GM19035 (cell line): ENCODE data around the gene CAPN5.

ENCODE experiments used
- ATAC-seq: cut with Tn5 transposase; IDR thresholded peaks from one replicate; pipeline ENCODE4 v1.9.1; 2021; ENCODE audit not compliant: unreplicated experiment

The CAPN5 gene

DNA sequence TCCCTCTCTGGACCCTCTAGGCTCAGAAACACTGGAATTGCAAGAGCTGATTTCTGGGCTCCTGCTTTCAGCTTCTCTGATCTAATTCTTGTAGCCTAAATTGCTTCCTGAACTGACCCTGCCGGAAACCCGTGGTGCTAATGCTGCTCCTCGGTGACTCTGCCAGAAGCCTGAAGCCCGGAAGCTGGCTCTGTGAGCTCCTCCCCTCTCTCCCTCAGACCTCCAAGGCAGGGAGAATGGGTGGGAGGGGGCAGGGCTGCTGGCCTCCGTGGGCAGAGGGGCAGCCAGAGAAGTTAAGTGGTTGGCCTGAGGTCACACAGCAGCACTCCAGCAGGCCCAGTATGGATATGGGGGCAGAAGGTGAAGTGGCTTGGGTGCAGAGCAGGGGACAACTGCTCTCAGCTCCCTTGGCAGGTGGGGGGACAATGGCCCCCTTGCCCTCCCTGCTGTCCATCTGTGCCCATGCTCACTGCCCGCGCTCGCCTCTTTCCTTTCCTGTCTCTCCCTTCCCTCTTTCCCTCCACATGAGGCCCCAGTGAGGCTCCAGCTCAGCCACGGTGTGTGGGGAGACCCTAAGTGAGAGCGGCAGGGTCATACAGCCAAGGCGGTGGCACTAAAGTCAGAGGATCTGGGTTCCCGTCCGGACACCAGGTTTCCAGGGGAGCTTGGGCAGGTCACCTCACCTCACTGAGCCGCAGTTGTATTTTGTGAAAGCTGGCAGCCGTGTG, 16.2 kb downstream of the CAPN5 start:
- ATAC-seq: no peak

DNA sequence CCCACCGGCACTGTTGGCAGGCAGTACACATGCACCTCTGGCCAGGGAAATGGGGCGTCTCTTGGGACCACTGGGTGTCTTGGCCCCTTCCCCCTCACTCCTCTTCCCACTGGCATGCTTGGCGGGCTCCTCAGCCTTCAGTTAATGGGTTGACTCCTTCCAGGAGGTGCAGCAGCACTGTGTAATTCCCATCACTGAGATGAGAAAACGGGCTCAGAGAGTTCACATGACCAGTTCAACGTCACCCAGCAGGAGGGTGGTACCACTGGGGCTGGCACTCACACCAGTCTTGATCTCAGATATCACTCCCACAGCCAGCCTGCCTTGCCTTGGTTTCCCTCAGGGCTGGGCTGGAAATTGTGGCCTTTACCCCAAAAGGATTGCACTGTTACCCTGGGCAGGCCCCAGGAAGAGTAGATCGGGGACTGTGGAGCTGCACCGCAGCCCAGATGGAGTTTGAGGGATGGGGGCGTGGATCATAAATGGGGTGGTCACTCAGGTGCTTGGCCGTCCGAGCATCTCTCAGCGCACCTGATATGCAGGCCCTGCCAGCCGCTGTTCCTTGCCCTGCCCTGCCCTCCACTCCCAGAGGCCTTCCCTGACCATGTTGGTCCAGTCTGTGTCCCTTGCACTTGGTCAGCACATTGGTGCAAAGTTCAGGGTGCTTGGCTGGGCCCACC, 16.9 kb downstream of the CAPN5 start:
- ATAC-seq: no peak

DNA sequence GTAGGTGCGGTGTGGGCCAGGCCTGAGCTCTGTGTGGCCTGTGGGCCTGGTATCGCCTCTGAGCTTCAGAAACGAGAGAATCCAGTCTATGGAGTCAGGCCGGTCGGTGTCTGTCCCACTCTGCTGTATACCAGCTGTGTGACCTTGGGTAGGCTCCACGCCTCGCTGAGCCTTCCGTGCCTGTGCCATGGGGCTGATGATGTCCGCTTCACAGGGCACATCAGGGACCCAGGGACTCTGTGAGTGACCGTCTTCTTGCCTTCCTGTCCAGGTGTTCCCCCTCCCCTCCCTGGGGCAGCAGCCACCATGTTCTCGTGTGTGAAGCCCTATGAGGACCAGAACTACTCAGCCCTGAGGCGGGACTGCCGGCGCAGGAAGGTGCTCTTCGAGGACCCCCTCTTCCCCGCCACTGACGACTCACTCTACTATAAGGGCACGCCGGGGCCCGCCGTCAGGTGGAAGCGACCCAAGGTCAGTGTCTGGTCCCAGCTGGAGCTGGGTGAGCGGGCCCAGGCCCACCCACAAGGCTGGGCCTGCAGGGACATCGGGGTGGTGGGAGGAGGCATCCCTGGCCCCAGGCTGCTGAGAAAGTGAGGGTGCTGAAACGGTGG, 17.9 kb downstream of the CAPN5 start:
- no peak for ATAC-seq

DNA sequence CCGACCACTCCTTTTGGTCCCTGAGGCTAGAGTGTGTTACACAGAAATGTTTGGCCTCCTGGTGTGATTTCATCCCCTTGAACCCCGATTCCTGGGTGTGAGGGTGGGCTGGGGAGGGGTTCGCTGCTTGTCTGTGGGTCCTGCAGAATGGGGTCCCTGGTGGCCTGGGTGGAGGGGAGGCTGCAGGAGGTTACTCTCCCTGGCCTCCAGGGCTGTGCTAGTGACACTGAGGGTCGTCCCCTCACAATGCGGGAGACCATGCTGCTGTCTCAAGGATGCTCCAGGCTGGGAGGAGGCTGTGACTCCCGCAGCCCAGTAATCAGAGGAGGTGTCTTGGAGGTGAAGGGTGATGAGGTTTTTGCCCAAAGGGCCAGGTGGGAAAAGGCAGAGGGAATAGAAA, 18.9 kb downstream of the CAPN5 start:
- ATAC-seq: no peak

DNA sequence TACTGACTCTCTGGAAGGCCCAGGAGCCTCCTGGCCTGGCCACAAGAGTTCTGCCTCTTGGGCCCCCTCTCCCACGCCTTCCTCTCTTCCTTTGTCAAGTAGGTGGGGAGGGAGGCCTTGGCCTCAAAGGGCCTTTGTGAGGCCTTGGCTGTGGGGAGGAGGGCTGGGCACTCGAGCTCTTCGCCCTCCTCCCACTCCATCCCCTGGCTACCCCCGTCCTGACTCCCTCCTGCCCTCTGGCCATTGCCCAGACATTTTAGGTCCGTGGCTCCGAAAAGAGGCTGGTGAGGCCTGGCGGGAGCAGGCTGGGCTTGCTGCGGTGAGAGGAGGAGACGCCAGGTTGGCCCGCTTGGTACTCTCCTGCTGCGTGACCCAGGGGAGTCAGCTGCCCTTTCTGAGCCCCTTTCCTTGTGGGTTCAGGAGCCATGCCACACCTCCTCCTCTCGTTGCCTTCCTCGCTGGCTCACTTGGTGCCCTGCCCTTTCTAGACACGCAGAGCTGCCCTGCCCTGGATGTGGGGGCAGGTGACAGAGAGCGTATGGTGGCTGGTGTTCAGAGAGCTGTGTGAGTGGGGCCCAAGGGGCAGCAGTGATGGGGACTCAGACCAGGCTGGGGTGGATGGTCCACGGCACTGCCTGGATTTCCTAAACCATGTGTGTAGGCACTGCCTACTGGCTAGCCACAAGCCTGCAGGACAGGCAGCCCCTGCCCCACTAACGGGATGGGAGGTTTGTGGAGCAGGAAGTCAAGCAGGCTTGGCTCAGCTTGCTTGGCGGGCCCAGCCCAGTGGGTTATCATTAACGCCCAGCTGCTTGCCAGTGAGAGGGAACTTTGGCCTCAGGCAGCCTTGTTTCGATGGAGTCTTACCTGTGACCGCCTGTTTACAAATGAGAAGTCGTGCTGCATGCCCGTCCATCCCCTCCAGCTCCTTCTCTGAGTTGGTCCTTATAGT, 20.0 kb downstream of the CAPN5 start:
- ATAC-seq: no peak

DNA sequence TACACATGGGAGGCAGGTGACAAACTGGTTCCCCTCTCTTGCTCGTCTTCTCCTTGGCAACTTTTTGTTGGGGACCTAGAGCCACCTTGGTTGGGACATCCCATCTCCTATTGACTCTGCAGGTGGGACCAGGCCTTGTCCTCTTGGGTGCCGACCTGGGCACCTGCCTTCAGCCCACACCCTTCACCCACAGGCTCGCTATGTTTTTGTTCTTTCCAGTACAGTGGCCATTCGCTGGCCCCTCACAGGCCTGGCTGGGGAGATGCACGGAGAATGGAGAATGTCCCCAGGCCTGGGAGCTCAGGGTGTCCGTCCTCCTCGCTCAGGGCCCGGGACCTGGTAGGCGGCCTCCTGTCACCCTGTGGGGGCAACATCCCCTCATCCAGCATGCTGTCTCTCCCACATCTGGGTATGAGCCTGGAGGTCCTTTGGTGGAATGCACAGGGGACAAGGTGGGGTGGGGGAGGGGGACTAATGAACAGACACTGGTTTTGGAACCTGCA, 21.0 kb downstream of the CAPN5 start:
- ATAC-seq: no peak

DNA sequence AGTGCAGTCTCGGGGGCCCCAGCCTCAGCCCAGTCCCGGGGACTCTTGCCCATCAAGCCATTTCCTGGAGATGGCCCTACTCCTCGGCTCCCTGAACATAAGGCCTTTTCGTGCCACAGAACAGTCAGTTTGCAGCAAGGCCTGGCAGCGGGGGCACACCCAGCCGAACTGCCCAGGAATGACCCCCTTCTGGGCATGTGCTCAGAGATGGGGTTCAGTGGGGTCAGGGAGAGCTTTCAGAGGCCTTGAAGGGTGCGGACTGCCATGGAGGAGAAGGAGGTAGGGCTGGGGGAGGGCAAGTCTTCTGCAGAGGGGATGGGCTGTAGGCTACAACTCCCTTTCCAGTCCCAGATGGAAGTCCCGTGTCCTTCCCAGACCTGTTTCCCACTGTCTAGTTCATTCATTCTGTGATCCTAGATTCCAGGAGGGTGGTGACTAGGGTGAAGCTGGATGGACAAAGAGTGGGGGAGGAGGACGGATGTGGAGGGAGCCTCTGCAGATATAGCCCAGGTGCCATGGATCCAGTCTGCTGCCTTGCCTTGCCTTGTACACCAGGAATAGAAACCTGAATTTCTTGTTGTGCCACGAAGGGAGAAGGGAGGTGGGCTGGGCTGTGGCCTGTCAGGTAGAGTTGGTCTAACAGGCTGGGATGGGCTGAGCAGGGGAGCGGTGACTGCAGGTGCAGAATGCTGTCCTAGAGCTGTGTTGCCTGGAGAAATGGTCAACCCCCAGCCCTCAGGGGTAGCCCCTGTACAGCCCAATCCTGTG, 21.6 kb downstream of the CAPN5 start:
- ATAC-seq: no peak

DNA sequence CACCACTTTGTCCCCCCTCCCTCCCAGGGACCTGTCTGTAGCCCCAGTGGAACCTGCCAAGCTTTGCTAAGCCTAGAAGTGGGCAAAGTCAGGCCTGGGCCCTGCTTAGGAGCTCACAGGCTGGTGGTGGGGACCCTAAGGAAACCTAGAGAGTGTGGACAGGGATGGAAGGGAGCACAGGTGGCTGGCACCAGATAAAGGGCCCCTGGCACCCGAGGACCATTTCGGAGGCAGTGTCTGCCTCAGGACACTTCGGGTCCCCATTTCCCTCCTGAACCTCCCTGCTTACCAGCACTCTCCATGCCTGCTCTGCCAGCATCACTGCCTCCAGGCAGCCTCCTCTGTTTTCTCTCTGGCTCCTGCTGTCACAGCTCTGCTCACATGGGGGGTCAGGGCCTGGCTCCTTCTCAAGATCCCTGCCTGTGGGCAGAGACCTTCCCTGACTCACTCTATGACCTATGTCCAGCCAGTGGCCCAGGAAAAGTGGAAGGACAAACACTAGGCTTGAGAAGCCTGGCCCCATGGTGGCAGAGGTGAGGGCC, 22.3 kb downstream of the CAPN5 start:
- ATAC-seq: no peak

DNA sequence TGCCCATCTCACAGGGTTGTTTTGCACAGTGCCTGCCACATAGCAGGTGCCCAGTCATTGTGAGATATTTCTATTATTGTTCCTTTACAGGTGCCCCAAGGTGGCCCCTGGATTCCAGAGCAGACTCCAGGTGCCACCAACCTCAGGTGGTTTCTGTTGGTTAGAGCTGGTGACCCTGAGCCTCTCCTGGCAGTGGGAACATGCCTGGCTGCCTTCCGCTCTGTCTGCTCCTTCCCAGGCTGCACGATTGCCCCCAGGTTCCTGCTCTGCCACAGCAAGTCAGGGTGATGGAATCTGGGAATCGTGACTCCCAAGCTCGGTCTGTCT, 23.2 kb downstream of the CAPN5 start:
- ATAC-seq: no peak

DNA sequence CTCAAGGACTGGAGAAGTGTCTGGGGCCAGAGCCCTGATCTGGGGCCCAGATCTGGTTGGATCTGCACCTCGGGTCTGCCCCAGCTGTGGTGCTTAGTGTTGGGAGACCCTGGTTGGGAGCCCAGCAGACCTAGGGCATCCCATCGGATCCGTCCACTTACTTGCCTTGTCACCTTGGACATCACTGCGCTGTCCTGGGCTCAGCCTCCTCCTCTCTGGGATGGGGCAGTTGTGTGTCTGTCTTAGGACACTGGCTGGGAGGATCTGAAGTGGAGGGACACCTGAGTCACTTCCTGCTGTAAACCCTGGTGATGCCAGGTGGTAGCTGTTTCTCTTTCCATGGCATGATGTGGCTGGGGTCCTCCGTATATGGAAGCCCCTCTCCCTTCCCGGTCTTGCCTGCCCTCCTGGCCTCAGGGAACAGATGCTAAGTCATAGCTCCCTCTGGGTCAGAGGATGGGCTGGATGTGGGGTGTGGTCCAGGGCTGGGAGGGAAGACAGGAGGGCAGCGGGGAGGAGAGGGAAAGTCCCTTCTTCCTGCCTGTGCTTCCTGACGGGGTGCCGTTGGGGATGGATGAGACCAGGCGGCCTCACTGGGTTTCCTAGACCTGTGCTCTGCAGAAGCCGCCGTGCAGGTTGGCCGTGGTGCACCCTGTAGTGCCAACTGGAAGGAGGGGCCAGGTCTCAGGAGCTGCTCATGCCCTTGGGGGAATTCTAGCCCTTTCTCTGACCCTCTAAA, 23.8 kb downstream of the CAPN5 start:
- ATAC-seq: no peak

DNA sequence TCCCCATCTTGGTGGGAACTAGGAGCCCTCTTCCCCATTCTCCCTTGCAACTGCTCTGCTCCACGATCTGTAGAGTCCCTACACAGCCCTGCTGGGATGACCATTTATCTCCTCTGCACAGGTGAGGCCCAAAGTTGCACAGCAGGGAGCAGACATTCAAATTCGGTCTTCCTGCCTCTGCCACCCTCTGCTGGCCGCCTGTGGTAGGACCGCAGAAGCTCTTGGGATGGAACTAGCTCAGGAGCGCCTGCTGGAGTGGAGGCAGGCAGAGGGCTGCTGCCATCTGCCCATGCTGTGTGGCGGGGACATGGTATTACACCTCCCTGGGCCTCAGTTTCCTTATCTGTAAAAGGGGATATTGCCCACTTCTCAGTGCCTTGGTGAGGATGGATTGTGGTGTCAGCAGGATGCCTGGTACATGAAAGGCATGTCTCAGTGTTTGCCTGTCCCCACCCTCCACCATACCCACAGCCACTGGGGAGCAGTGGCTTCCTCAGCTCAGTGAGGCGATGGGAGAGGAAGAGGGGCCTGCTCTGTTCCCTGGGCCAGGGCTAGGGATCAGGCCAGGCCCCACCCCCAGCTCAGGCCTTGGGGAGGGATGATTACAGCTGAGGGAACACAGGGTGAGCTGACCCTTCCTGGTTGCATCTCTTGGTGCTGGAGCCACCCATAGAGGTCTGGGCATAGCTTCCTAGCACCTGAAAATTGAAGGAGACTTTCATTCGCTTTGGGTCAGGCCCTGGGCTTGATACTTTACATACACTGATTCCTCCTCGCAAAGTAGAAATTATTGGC, 24.6 kb downstream of the CAPN5 start:
- peak; percentile 85 for ATAC-seq

DNA sequence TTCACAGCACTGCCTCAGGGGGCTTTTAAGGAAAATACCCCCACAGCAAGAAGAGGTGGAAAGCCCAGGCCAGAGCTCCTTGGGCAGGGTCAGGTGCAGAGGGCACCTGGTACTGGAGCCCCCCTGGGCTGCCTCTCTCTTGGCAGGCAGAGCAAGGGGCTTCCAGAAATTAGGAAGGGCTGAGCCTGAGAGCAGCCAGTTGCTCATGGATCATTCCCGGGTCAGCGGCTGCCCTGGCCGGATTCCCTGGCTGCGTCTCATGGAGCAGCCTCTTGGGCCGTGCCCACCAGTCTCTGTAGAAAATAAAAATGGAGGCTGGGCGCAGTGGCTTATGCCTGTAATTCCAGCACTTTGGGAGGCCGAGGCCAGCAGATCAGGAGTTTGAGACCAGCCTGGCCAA, 25.6 kb downstream of the CAPN5 start:
- ATAC-seq: no peak

DNA sequence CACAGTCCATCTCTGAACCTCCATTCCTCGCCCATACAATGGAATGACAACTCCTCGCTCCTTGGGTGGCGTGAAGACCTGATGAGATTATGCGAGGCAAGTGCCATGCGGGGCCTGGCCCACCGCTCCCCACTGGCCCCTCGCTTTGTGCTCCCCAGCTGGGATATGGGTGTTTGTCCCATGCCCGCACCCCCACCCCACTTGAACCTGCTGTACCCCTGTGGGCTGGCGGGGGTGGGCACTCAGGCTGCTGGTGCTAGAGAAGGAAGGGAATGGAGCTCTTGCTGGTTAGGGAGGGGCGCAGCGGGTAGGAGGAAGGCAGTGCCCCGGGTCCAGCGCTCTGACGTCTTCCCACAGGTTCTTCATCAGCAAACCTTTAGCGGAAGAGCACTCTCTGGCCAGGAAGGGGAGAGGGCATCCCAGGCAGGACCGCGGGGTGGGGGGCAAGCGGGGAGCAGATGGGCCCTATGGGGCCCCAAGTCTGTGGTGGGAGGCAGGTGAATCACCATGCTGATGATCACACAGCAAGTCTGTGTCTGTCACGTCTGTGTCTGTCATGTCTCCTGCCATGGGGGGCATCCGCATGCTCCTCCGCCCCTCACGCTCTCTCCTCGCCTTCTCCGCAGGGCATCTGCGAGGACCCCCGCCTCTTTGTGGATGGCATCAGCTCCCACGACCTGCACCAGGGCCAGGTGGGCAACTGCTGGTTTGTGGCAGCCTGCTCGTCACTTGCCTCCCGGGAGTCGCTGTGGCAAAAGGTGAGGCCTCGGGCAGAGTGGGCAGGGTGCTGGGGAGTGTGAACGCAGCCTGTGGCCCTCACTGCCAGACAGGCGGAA, 26.5 kb downstream of the CAPN5 start:
- no peak for ATAC-seq

DNA sequence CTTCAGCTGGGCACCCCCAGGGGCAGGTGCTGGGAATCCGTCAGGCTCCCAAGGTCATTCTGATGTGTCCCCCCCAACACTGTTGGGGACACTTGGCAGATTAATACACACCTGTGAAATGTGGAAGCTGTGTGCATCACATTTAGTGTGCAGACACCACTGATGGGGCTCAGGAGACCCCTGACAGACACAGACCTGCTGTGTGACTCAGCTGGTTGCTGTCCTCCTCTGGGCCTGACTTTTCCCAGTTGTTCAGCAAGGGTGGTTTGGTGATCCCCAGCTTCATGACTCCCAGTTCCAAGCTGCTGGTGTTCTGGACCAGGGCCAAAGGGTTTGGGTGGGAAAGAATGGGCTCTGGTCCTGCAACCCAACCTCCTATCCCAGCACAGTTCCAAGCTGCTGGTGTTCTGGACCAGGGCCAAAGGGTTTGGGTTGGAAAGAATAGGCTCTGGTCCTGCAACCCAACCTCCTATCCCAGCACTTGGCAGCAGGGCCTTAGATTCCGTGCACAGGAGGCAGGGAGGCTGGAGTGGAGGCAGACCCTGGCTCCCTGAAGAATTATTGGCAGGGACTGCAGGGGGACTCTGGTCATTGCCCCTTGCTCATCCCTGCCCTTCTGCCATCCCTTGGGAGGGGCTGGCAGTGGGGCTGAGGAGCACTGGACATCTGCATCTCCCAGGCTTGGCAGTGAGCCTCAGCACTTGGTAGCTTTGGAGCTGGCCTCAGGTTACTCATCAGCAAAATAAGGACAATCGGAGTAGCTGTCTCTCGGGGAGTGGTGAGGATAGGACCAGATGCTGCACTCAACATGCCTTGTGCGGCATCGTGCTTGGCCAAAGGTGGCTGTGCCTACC, 27.4 kb downstream of the CAPN5 start:
- no peak for ATAC-seq

DNA sequence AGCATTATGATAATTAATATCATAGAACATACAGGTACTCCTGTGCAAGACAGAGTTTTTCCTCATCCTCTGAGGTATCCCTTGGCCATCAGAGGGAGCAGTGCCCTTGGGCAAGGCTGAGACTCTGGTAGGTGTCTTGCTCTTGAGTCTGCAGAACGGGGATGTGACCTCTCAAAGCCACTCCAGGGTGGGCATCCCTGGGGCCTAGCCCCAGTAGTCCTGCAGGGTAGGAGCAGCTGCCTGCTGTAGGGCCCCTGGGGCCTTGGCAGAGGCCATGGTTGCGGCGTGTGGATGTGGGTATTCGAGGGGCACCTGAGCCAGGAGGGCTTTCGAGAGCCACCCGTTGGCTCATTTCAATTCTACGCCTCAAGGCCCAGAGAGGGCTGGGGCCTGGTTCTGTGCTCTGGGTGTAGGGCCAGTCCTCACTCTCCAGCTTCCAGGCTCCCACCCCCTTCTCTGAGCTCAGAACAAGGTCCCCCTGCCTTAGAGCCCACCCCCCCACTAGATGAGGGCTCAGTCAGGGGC, 28.1 kb downstream of the CAPN5 start:
- no peak for ATAC-seq
